DMS79 treated with DMSO at 0.1 percent for 48 hours (cell line): ENCODE results near the gene GJA1.
"Not testable (repeated sequence)": the region's sequence is repeated elsewhere in the genome, so short reads cannot be mapped to it uniquely, and the experiment has no call there.

ENCODE experiments used
- DNase-seq: peaks from one replicate; lab custom pipeline; 2025; lab: John Stamatoyannopoulos, UW

GJA1 gene

DNA sequence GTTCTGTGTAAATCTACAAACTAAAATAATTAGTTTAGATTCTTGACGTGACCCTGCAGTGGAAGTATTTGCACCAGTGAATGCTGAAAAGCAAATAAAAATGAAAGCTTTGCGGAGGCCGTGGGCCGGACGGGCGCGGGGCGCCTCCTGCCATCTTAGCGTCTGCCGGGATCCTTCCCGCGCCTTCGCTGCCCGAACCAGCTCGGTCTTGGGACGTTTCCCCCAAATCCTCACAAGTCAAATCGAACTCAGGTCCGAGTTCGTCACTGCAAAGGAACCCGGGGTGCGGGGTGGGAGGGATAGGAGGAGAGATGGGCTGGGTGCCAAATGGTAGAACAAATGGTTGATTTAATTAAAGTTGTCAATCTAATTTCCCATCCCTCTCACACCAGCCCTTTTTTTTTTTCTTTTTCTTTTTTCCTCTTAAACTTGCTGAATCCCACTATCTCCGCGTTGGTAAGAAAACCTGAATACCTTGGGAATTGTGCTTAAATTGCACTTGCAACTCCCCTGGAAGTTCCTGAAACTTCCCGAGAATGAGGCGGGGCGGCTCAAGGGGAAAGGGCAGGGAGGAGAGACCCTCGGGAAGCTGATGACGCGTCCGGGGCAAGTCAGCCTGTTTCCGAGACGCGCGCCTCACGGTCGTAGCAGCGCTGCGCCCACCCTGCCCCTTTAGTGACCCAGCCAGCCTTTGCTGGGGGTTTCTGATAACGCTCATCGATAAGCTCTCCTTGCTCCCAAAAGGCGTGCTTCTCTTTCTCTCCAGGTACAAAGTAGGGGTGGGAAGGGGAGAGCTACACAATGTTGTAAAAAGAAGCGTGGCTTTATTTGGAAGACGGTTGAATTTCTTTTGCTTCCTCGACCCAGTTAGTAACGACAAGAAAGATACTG lies 1.8 kb downstream of the GJA1 start:
- DNase-seq = no peak

DNA sequence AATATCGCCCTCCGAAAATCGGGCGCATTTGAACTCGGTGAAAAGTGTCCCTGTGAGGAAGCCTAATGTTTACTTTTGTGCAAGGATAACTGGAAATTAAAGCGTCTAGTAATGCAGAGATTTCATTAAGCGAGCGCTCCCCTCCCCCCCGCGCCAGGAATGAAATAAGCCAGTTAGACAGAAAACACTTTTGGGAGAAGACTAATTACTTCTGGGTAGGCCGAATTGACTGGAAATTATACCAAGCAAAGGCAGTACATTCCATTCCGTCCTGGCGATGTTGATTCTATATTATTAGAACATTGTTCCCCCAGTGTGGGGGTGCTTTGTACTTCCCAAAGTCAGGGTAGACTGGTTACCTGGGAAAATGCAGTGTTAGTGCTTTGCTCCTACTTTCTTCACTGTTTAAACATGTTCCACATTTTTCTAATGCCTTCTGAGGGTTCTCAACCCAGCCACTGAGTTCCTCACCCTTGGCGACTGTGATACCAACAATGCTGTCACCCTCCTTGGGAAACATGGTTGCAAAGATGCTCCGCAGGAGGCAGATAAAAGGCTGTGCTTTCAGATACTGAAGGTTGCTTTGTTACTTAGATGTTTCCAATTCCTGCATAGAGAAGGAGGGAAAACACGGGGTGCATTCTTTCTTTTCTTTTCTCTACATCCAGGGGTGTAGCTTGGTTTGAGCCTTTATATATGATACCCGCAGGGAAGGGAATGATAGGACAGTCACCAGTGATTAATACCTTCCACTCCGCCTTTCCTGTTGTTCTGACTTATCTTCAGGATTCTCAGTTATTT lies 2.6 kb downstream of the GJA1 start:
- DNase-seq = no peak

DNA sequence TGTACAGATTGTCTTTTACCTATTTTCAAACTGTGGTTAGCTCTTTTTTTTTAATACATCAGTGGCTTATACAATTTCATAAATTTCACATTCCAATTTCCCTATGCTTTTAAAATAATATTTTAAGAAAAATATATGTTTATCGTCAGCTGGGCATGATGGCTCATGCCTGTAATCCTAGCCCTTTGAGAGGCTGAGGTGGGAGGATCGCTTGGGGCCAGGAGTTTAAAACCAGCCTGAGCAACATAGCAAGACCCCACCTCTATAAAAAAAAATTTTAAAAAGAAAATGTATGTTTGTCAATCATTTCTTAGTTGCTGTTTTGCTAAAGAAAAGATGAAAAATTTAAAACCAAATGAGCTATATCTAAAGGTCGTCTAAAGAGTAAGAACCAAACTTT lies 3.4 kb downstream of the GJA1 start:
- no peak for DNase-seq

DNA sequence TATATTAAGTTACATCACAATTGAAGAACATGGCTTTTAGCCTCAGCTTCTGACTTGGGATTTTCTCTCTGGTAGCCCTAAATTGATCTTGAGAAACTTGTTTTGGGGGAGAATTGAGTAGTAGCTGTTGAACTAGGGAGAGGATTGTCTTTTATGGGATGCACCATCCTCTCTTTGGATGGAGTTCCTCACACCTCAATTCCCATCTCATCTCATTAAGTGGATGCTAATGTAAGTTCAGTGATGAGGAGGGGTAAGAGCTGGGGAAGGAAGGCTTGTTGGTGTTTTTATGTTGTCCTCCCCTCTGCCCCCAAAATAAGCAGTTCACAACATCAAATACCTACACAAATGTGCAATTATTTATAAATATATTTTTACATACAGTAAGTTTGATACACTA lies 4.0 kb downstream of the GJA1 start:
- no peak for DNase-seq

DNA sequence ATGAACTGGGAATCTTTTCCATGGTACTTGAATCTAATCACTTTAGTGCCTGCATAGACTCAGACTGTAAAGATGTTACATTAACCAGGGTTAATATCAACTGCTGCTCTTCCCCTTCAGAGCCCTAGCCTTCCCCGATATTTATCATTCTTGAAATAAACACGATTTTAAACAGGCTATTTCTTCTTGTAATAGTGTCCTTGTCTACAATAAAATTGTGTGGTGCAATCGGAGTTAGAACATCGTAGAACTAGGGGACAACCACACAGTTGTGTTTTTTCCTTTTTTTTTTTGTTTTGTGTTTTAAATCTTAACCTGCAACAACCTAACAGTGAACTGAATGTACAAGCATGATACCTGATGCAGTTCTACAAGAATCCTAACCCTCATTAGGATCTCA lies 4.5 kb downstream of the GJA1 start:
- DNase-seq = no peak

DNA sequence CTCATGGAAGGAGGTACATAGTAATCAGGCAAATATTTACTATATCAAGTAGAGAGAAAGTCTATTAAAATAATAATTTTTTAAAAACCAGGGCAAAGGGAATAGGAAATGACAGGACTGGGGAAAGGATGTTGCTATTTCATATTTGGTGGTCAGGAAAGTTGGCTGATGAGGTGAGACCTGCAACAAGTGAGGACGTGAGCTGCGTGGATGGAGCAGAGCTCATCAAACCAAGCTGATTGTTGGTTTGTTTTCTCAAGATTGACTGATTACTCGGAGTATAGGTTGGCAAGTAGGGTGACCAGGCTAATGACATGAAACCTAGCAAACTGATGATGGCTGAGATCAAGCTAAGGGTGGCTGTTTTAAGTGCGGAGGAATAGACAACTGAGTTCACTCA lies 6.0 kb downstream of the GJA1 start:
- no peak for DNase-seq

DNA sequence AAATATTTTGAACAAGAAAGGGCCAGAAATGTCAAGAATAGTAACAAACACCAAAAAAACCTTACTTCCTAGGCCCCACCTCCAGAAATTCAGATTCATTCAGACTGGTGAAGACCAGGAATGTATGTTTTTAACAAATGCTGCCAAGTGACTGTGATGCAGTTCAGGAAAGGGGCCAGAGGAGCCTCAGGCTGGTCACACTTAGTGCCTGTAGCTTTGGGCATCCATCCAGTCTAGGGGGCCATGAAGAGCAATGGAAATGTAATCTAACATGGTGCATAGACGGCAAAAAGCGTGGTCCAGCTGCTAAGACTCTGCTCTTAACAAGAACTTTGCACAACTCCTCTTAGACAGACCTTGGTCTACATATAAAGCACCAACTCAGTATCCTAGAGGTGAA lies 7.1 kb downstream of the GJA1 start:
- DNase-seq = no peak

DNA sequence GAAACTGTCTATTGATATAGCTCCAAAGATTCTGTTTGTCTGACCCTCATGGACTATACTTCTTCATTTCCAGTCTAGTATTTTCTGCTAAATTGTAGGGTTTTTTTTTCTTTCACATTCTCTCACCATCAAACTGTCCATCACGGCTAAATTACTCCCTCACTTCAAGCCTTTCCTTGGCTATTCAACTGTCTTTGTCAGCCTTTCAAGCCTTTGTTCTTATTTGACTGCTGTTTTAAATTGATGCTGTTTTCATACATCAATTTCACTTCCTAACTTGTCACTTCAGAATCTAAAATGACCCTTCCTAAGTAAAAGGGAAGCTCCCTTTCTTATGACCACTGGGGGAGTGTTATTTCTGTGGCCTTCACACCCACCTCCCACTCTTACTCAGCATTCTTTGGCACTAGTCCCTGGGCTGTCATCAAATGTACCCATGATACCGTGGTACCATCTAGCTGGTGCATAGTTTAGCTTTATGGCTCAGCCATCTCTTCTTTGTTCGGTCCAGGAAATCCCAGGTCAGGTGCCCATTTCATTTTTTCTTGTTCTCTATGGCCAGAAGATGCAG lies 8.6 kb downstream of the GJA1 start:
- DNase-seq = no peak

DNA sequence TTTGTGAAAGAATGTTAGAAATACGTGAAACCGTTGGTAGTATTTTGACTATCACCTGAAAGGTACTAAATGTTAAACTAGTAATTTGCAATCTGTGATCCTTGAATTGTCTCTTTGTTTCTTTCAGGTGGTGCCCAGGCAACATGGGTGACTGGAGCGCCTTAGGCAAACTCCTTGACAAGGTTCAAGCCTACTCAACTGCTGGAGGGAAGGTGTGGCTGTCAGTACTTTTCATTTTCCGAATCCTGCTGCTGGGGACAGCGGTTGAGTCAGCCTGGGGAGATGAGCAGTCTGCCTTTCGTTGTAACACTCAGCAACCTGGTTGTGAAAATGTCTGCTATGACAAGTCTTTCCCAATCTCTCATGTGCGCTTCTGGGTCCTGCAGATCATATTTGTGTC lies 11.3 kb downstream of the GJA1 start:
- not testable (repeated sequence) for DNase-seq

DNA sequence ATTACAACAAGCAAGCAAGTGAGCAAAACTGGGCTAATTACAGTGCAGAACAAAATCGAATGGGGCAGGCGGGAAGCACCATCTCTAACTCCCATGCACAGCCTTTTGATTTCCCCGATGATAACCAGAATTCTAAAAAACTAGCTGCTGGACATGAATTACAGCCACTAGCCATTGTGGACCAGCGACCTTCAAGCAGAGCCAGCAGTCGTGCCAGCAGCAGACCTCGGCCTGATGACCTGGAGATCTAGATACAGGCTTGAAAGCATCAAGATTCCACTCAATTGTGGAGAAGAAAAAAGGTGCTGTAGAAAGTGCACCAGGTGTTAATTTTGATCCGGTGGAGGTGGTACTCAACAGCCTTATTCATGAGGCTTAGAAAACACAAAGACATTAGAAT lies 12.3 kb downstream of the GJA1 start:
- not testable (repeated sequence) for DNase-seq

DNA sequence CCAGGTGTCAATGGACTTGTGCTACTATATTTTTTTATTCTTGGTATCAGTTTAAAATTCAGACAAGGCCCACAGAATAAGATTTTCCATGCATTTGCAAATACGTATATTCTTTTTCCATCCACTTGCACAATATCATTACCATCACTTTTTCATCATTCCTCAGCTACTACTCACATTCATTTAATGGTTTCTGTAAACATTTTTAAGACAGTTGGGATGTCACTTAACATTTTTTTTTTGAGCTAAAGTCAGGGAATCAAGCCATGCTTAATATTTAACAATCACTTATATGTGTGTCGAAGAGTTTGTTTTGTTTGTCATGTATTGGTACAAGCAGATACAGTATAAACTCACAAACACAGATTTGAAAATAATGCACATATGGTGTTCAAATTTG lies 13.1 kb downstream of the GJA1 start:
- DNase-seq = not testable (repeated sequence)

DNA sequence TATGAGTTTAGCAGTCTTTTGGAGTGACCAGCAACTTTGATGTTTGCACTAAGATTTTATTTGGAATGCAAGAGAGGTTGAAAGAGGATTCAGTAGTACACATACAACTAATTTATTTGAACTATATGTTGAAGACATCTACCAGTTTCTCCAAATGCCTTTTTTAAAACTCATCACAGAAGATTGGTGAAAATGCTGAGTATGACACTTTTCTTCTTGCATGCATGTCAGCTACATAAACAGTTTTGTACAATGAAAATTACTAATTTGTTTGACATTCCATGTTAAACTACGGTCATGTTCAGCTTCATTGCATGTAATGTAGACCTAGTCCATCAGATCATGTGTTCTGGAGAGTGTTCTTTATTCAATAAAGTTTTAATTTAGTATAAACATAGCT lies 13.9 kb downstream of the GJA1 start:
- no peak for DNase-seq

DNA sequence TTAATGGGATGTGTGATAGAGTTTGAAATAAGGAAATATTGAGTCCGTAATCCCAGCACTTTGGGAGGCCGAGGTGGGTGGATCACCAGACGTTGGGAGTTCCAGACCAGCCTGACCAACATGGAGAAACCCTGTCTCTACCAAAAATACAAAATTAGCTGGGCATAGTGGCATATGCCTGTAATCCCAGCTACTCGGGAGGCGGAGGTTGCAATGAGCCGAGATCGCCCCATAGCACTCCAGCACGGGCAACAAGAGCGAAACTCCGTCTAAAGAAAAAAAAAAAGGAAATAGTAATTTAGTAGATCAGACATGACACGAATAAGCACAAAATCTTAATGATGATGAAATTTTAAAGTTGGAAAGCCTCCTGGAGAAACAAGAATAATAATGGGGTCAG lies 14.8 kb downstream of the GJA1 start:
- no peak for DNase-seq

DNA sequence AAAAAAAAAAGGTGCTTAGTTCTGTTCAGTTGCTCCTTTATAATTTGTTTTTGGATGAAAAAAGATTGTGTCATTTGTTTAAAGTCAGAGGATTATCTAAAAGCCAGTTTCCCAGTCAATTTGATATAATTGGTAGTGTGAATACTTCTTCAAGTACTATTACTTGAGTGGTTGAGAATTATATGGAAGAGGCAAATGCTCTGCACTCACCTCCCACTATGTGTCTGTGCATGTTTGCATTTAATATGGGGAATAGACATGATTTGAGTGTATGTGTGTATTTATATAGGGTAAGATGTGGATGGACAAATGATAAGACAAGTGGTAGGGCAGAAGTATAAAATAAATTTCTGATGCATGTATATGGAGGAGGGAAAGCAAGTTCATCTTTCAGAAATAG lies 15.8 kb downstream of the GJA1 start:
- no peak for DNase-seq

DNA sequence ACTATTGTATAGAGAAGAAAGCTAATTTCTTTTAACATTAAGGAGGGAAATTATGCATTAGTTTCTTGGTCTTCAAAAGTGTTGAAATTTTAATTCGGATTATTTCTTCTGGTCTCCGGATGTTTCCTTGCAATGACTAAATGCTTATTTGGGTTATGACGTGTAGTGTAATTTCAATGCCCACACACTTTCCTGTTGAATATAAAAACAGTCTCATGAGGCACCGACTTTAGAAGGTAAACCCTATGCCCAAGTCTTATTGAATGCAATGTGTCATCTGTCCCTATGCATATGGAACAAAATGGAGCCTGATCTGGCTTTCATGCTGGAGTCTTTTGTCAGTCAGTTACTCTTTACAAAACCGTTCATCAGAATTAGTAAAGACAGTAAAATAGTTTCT lies 17.7 kb downstream of the GJA1 start:
- DNase-seq = no peak

DNA sequence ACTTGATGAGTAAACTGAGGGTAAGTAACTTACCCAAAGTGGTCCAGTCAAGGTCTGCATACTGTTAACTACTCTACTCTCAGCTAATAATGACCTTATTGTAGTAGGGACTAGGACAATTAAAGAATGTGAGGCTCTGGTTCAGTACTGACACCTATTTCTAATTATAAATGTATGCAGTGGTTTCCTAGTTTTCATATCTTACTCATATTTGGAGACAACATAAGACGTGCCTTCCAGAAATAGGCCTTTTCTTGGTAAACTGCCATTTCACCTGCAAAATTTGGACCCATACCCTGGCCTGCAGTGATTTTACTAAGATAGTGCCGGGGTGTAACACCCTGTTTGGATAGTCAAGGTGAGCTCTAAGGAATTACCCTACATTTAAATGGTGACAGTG lies 24.7 kb downstream of the GJA1 start:
- no peak for DNase-seq

DNA sequence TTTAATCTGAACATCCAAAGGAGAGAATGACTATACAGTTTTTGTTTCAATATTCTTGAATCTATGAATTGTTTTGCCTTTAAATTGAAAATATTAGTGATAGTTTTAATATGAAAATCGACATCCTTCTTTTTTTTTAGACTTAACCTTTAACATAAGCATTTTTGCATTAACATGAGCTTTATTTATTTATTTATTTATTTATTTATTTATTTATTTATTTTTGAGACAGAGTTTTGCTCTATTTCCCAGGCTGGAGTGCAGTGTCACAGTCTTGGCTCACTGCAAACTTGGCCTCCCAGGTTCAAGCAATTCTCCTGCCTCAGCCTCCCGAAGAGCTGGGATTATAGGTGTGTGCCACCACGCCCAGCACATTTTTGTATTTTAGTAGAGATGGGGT lies 27.6 kb downstream of the GJA1 start:
- no peak for DNase-seq

DNA sequence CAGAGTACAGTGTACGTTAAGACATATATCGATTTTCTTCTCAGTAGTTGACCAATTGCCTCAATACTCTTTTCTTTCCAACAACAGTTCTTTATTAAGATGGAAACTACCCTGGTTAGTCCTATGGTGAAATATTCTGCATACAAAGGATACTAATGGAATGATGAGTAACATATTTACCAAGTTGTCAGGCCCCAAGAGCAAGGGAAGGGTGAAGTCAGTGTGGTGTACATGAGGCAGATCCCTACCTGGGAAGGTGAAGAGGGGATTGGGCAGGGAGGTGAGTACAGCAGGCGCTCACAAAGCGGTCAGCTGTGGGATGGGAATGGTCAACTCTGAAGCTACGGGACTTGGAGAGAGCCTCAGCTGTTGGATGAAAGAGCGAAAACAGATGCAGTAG lies 29.7 kb downstream of the GJA1 start:
- DNase-seq = no peak

DNA sequence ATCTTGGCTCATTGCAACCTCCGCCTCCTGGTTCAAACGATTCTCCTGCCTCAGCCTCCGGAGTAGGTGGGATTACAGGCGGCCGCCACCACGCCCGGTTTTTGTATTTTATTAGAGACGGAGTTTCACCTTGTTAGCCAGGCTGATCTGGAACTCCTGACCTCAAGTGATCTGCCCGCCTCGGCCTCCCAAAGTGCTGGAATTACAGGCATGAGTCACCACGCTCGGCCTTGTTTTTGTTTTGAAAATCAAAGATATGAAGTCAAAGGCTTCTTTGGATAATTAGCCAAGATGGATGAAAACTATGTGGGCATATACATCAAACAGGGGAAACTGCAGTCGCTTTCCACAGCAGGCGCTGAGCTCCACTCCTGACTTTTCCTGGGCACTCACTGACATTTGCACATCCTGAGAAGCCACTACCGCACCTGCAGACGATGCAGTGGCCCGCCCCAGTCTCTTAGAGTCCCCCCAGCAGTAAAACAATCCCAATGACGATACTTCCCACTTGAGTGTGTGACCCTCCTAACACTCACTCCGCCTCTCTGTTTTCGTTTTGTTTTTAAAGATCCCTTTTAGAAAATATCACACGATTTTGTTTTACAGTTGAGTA lies 44.1 kb downstream of the GJA1 start:
- no peak for DNase-seq

DNA sequence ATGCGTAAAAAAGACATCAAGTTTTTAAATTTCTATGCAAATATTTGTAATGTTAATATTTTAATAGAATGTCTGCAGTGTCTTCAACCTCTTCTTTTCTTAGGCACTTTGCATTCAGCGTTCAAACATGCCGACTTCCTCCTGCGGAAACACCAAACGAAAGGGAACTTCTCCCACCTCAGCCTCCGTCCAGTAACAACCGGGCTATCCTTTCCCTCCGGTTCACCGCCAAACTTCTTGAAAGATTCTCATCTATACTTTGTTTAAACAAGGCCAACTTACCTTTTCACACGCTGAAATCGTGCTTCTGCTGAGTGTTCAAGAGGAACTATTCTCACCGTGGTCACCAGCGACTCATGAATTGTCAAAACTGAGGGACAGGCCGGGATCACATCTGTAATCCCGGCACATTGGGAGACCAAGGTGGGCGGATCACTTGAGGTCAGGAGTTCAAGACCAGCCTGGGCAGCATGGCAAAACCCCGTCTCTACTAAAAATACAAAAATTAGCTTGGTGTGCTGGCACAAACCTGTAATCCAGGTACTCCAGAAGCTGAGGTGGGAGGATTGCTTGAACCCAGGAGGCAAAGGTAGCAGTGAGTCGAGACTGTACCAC lies 44.8 kb downstream of the GJA1 start:
- no peak for DNase-seq

DNA sequence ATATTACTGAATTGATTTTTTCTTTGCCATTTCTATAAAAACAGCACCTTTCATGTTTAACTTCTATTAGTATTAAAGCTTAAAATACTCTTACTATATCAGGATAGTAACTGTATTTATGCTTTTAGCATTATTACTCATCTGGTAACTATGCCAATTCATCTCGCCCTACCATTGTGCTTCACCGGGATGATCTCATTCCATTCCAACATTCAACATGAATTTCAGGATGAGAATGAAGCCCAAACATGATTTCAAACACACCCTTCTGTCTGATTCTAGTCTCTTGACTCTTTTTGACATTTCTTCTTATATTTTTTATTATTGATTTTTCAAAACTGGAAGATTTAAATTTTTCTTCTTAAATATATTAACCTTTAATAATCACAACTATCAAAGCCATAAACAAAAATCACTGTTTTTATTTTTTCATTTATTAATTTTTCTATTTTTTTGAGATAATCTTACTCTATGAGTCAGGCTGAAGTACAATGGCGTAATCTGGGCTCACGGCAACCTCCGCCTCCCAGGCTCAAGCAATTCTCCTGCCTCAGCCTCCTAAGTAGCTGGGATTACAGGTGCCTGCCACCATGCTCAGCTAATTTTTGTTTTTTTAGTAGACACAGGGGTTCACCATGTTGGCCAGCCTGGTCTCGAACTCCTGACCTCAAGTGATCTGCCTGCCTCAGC lies 46.7 kb downstream of the GJA1 start:
- no peak for DNase-seq

DNA sequence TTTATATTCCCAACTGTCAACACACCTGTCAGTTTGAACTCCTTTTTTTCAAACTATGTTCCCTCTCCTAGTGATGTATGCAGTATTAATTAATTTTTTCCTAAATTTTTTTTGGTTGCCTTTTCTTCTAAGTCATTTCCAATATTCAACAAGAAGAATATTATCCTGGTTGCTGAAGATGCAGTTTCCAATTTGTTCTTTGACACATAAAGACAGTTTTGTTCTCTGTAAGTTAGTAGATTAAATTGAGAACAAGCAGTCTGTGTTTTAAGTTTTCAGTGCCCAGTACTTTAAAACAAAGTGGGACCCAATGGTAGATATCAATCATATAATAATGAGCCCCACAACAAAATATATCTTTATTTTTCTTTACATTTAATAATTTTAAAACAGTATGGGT lies 47.3 kb downstream of the GJA1 start:
- DNase-seq = no peak
